Rectal smooth muscle tissue (tissue), 1 donor: ENCODE measurements around the gene WDR37.

Experiments
- H3K27ac ChIP-seq: one replicate; pipeline ENCODE4 v1.7.0; 2013; ENCODE audit warnings: low read depth, low read length, inconsistent platforms
- H3K27me3 ChIP-seq: one replicate; pipeline ENCODE4 v1.7.0; 2013; ENCODE audit warnings: low read length; ENCODE audit not compliant: control insufficient read depth, insufficient read depth
- H3K36me3 ChIP-seq: one replicate; pipeline ENCODE4 v1.7.0; 2013; ENCODE audit warnings: low read length; ENCODE audit not compliant: control insufficient read depth, insufficient read depth
- H3K4me1 ChIP-seq: one replicate; pipeline ENCODE4 v1.7.0; 2013; ENCODE audit warnings: low read length; ENCODE audit not compliant: control insufficient read depth, insufficient read depth
- H3K4me3 ChIP-seq: one replicate; pipeline ENCODE4 v1.7.0; 2013; ENCODE audit warnings: low read length
- H3K9ac ChIP-seq: one replicate; pipeline ENCODE4 v1.7.0; 2013; ENCODE audit warnings: low read length

WDR37 gene

DNA sequence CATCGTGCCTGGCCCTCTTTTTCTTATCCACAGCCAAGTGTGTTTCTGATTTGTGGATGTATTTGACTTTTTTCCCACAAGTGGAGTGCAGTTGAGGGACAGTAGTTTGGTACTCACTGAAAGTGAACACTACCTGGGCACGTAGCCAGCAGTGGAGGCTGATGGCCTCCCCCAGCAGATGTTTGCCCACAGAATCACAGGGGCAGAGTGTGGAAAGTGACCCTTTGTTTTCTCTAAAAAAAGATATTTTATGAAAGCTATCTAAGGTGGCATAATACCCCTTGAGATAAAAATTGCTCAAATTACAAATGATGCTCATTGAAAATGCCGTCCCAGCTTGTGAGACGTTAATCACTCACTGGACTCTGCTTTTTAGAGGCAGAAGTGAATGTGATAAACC is 29.1 kb downstream of the WDR37 start:
- H3K36me3 ChIP-seq: peaks cover 36% of the 10 kb centered on the region
- H3K4me1 ChIP-seq: no peaks in the 10 kb centered on the region
- H3K9ac ChIP-seq: no peak overlapping the region
- no peak overlapping the region for H3K4me3 ChIP-seq
- no peaks in the 10 kb centered on the region for H3K27me3 ChIP-seq
- H3K27ac ChIP-seq: no peak overlapping the region

DNA sequence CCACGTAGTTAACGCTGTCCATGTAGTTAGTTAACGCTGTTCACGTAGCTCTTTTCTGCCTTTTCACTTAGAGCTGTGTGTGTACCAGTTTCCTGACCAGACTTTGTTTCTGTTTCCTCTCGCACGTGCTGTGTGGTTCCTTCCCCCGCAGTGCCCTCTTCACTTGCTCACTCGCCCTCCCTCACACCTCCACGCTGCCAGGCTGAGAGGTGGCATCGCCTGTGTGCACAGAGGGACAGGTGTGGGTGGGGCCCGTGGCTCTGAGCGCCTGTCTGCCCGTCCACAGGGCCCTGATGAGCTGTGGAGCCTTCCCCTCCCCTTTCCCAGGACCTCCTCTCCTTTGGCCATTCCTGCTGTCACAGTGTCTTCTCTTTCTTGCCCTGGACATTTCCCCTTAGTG is 30.6 kb downstream of the WDR37 start:
- Histone ChIP-seq H3K27ac (no peak overlapping the region), H3K27me3 (no peaks in the 10 kb centered on the region), H3K4me1 (no peaks in the 10 kb centered on the region), H3K36me3 (peaks cover 47% of the 10 kb centered on the region), H3K4me3 (no peak overlapping the region), H3K9ac (no peak overlapping the region)

DNA sequence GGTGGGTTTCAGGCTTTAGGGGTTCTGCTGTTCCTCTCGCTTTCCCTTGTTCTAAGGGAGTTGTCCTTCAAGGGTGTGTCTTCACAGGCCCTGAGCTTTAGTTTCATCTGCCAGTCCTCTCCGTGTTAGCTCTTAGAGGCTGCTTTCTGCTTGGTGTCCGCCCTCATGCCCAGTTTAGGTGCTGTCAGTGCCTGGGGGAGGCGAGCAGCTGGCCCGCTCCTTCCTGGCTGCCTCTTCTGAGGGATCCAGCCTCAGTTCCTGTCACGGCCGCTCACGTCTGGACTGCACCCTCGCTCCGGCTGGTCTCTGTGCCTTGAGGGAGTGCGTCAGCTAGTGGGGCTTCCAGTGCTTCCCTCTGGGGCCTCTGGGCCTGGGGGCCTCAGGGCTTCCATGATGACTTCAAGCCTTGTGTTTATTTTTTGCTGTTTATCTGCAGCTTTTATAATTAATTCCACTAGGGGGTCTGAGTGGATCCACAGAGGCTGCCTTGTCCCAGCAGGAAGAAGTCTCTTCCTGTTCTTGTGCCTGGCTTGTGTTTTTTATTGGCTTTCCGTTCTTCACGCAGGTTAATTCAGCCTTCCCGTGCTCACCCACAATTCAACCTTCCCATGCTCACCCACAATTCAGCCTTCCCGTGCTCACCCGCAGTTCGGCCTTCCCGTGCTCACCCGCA is 33.0 kb downstream of the WDR37 start:
- H3K27ac ChIP-seq: no peak overlapping the region
- H3K9ac ChIP-seq: no peak overlapping the region
- no peak overlapping the region for H3K4me3 ChIP-seq
- H3K4me1 ChIP-seq: no peaks in the 10 kb centered on the region
- H3K27me3 ChIP-seq: no peaks in the 10 kb centered on the region
- H3K36me3 ChIP-seq: peaks cover 42% of the 10 kb centered on the region

- peaks cover 40% of the 10 kb centered on the region for H3K36me3 ChIP-seq
These were observed 34.5 kb downstream of the WDR37 start for GRCh38 chr10:1090696-1091095.

DNA sequence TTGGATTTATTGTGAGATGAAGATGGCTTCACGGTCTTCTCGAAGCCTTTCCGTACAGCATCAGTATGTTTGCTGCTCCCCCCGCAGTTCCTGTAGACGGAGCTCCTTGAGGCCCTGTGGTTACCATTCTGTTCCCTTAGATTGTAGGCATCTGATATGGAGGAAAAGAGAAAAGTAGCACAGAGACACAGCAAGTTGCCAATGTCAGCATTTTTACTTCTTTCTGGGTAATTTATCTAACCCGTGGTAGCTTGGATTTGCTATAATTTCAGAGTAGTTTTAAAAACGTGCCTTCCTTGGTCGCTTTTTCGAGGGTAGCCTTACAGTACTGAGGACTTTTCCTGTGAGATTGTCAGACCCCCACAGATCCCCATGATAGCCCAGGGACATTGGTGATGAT is 37.5 kb downstream of the WDR37 start:
- H3K36me3 ChIP-seq: peaks cover 32% of the 10 kb centered on the region
- no peak overlapping the region for H3K9ac ChIP-seq
- no peak overlapping the region for H3K27ac ChIP-seq

More at GRCh38 chr10:1090696-1091095, 34.5 kb downstream of the WDR37 start:
- Histone ChIP-seq H3K27ac (no peak overlapping the region), H3K4me3 (no peak overlapping the region), H3K4me1 (no peaks in the 10 kb centered on the region), H3K27me3 (no peaks in the 10 kb centered on the region), H3K9ac (no peak overlapping the region)

DNA sequence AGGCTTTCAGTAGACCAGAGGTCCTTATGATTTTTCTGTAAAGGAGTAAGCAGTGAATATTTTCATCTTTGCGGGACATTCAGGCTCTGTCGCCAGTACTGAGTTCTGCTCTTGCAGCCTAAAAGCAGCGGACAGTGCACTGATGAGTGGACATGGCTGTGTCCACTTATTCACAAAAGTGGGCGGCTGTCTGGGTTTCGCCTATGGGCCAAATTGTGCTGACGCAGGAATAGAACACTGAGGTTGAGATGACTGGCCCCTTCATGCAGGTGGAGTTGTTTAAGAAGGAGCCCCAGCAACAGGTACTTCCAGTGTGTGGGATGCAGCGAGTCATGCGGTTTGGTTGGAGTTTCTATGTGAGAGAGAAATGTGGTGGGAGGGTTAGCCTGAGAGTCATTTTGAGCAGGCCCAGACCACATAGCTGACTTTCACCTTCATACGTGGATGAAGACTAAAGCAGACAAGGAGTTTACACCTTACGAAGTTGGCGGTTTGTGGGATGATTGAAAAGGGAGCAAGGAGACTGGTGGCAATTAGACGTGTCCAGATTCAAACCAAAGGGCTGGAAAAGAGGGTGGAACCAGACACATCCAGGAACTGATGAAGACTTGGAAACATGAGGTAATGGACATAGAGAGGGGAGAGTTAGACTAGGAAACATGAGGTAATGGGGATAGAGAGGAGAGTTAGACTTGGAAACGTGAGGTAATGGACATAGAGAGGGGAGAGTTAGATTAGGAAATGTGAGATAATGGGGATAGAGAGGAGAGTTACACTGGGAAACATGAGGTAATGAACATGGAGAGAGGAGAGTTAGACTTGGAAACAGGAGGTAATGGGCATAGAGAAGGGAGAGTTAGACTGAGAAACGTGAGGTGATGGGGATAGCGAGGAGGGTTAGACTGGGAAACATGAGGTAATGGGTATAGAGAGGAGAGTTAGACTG is 38.2 kb downstream of the WDR37 start:
- Histone ChIP-seq H3K27ac (no peak overlapping the region), H3K9ac (no peak overlapping the region), H3K4me1 (peaks cover 5% of the 10 kb centered on the region), H3K4me3 (no peak overlapping the region), H3K36me3 (peaks cover 25% of the 10 kb centered on the region), H3K27me3 (no peaks in the 10 kb centered on the region)

More for the DNA sequence above, 37.5 kb downstream of the WDR37 start:
- Histone ChIP-seq H3K27me3 (no peaks in the 10 kb centered on the region), H3K4me1 (peaks cover under 1% of the 10 kb centered on the region), H3K4me3 (no peak overlapping the region)

- Histone ChIP-seq H3K36me3 (peaks cover 26% of the 10 kb centered on the region), H3K4me1 (peaks cover 5% of the 10 kb centered on the region), H3K27ac (no peak overlapping the region), H3K27me3 (no peaks in the 10 kb centered on the region), H3K4me3 (no peak overlapping the region), H3K9ac (no peak overlapping the region)
These were observed 39.3 kb downstream of the WDR37 start for GRCh38 chr10:1095498-1095897.

DNA sequence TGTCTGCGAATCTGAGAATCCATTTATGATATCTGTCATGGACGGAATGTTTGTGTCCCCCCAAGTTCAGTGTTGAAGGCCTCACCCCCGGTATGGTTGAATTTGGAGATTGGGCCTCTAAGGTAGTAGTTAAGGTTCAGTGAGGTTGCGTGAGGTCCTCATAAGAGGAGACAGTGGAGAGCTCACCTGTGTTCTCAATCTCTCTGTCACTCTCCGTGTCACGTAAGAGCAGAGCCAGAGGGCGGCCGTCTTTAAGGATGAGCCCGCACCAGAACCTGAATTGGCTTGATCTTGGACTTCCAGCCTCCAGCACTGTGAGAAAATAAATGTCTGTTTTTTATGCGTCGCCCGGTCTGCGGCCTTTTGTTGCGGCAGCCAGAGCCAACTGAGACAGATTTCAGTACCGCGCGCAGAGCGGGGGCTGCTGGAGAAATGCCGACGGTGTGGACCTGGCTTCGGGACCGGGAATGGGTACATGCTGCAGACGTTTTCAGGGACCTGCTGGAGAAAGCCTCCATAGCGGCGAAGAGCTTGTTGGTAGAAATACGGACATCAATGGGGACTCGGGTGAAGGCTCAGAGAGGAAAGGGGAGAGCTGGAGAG is 40.2 kb downstream of the WDR37 start:
- H3K4me3 ChIP-seq: no peak overlapping the region
- no peaks in the 10 kb centered on the region for H3K27me3 ChIP-seq
- peaks cover 22% of the 10 kb centered on the region for H3K36me3 ChIP-seq
- peaks cover 5% of the 10 kb centered on the region for H3K4me1 ChIP-seq
- no peak overlapping the region for H3K27ac ChIP-seq
- no peak overlapping the region for H3K9ac ChIP-seq

DNA sequence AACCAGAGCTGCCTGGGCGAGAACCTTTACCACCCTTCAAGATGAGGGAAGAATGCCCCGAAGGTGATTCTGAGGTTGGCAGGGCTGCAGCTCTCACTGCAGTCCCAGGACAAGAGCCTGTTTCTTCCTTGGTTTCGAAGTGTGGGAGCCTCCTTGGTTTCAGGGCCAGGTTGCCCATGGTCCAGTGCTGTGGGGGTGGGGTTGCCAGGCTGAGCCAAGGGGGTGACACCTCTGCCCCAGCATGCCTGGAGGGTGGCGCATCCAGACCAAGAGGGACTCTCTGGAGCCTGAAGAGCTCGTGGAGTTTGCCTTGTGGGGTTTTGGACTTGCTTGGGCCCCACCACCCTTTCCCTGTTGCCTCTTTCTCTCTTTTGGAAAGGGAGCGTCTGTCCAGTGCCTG is 41.3 kb downstream of the WDR37 start:
- Histone ChIP-seq H3K36me3 (peaks cover 25% of the 10 kb centered on the region), H3K9ac (no peak overlapping the region), H3K4me3 (no peak overlapping the region), H3K27ac (no peak overlapping the region), H3K4me1 (peaks cover 5% of the 10 kb centered on the region), H3K27me3 (no peaks in the 10 kb centered on the region)

DNA sequence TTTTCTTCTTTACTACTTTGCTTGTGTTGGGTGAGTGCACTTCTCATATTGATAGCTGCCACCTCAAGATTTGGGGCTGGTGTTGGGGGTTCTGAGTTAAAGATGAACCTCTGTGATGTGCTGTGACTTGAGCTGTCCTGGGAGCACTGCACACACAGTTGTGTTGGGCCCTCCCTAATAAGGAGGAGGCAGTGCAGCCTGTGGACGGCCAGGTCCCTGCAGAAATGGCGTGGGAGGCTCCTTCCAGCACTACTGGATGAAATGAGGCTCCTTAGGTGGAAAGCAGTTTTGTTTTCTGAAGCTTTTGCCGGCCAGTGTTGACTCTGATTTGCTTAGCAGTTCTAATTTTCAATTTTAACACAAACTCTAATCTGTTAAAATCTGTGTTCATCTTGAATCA is 44.0 kb downstream of the WDR37 start:
- Histone ChIP-seq H3K27me3 (no peaks in the 10 kb centered on the region), H3K27ac (no peak overlapping the region), H3K9ac (no peak overlapping the region), H3K4me3 (no peak overlapping the region), H3K4me1 (peaks cover 5% of the 10 kb centered on the region), H3K36me3 (peaks cover 31% of the 10 kb centered on the region)

DNA sequence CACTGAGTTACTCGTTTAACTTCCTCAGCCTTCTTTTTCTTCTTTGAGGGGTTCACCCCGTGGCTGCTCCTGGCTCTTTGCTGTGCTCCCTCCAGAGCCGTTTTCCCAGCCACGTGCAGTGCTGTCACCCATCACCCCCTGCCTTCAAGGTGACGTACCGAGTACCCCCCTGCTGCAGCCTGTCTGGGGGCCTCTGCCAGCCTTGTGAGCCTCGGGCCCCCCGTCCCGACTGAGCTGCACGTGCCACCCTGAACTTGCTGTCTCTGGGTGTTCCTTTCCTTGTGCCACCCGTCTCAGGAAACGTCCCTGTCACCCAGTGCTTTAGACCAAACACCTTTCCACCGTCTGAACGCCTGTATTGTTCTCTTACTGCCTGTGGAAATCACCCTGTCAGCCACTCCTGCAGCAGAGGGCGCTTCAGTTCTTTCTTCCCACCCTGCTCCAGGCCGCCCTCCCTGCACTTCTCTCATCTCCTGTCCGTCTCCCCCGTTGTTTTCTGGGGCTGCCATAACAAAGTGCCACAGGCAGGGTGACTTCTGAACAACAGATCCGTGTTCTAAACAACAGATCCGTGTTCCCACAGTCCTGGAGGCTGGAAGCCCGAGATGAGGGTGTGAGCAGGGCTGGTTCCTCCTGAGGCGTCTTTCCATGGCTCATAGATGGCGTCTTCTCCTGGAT is 44.6 kb downstream of the WDR37 start:
- Histone ChIP-seq H3K4me3 (no peak overlapping the region), H3K36me3 (peaks cover 34% of the 10 kb centered on the region), H3K27me3 (no peaks in the 10 kb centered on the region), H3K9ac (no peak overlapping the region), H3K27ac (no peak overlapping the region), H3K4me1 (peaks cover 5% of the 10 kb centered on the region)

DNA sequence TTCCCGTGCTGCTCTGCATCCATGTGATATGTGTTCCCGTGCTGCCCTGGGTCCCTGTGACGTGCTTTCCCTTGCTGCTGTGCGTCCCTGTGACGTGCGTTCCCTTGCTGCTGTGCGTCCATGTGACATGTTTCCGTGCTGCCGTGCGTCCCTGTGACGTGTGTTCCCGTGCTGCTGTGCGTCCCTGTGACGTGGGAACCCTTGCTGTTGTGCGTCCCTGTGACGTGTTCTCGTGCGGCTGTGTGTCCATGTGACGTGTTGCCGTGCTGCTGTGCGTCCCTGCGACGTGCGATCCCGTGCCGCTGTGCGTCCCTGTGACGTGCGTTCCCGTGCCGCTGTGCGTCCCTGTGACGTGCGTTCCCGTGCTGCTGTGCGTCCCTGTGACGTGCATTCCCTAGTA is 45.8 kb downstream of the WDR37 start:
- no peak overlapping the region for H3K9ac ChIP-seq
- peaks cover 40% of the 10 kb centered on the region for H3K36me3 ChIP-seq
- no peak overlapping the region for H3K4me3 ChIP-seq
- no peak overlapping the region for H3K27ac ChIP-seq
- H3K27me3 ChIP-seq: no peaks in the 10 kb centered on the region
- H3K4me1 ChIP-seq: peaks cover 5% of the 10 kb centered on the region
